Endothelial cell of umbilical vein (primary cell): ENCODE measurements around the gene CIB4. TPM values are rescaled to one million over a fixed set of nuclear protein-coding genes. Genes with fewer than 3 reads are reported as not detected.

Experiments used
- BruUV-seq: library from RNA; stranded (reverse); fragments of 400-500 nt; replicated peaks from 2 replicates; lab custom pipeline; 2021; lab: Mats Ljungman, UMichigan
- CTCF ChIA-PET: fragments of 300-600, 350-600 bp; sonication (Branson Sonifier 250); formaldehyde crosslinking; loops from one replicate; lab custom pipeline; 2021; ENCODE audit warnings: antibody characterized with exemption, inconsistent platforms; lab: Charles Lee
- POLR2A ChIA-PET: fragments of 300-600, 350-600 bp; sonication (Branson Sonifier 250); formaldehyde crosslinking; loops from one replicate; lab custom pipeline; 2021; ENCODE audit warnings: antibody characterized with exemption, inconsistent platforms; lab: Charles Lee
- DNase-seq: peaks from one replicate; pipeline ENCODE4 v3.0.0-alpha.2; 2011; ENCODE audit warnings: low read depth, low spot score
- FAIRE-seq: peaks from 2 replicates; lab custom pipeline; 2011; peaks lifted over from hg19 to GRCh38; lab: Jason Lieb, UNC
- H2AFZ ChIP-seq: 2 replicates; pipeline ENCODE4 v1.6.0; 2012; ENCODE audit warnings: low read depth, low read length, control low read depth, inconsistent platforms
- H3K27ac ChIP-seq: 2 replicates; pipeline ENCODE4 v1.5.1; 2011; ENCODE audit warnings: low read depth, mild to moderate bottlenecking, control low read depth, low read length, moderate library complexity; ENCODE audit not compliant: insufficient read depth
- H3K27me3 ChIP-seq, 2 experiments: 2 replicates each; pipeline versions ENCODE4 v1.6.0 to v1.6.1; 2011; ENCODE audit warnings: low read length in 2 of 2, mixed read lengths in 1 of 2; ENCODE audit not compliant: control insufficient read depth in 2 of 2, insufficient read depth in 2 of 2
- H3K36me3 ChIP-seq, 2 experiments: 2 replicates in 1 of 2; 3 replicates in 1 of 2; pipeline ENCODE4 v1.5.1; 2011; ENCODE audit warnings: low read length in 2 of 2, mild to moderate bottlenecking in 1 of 2, moderate library complexity in 1 of 2; ENCODE audit not compliant: control insufficient read depth in 2 of 2, insufficient read depth in 2 of 2; ENCODE audit errors: extremely low read depth in 1 of 2
- H3K4me1 ChIP-seq: 3 replicates; pipeline ENCODE4 v1.5.1; 2011; ENCODE audit warnings: mild to moderate bottlenecking, low read length; ENCODE audit not compliant: control insufficient read depth, insufficient read depth; ENCODE audit errors: extremely low read depth
- H3K4me2 ChIP-seq: 2 replicates; pipeline ENCODE4 v1.6.1; 2011; ENCODE audit warnings: low read length, control low read depth, mixed read lengths; ENCODE audit not compliant: insufficient read depth
- H3K4me3 ChIP-seq, 3 experiments: fragments of 200-600 bp in 1 of 3; sonication (generic), shearing (Covaris generic) in 1 of 3; replicated peaks in 1 of 3; 2 replicates each; pipeline ENCODE4 v1.5.1; 2011 to 2016; ENCODE audit warnings: control low read depth in 3 of 3, low read length in 3 of 3, mild to moderate bottlenecking in 2 of 3, inconsistent platforms in 1 of 3, low read depth in 1 of 3, moderate library complexity in 1 of 3; ENCODE audit not compliant: insufficient read depth in 1 of 3
- H3K79me2 ChIP-seq: 2 replicates; pipeline ENCODE4 v1.6.0; 2012; ENCODE audit warnings: low read length, inconsistent platforms; ENCODE audit not compliant: control insufficient read depth, insufficient read depth
- H3K9ac ChIP-seq: replicated peaks from 2 replicates; pipeline ENCODE3; 2011; ENCODE audit warnings: low read length, control low read depth; ENCODE audit not compliant: insufficient read depth; ENCODE audit errors: extremely low read depth
- H3K9me1 ChIP-seq: replicated peaks from 3 replicates; pipeline ENCODE4 v1.6.0; 2011; ENCODE audit warnings: mild to moderate bottlenecking, low read length; ENCODE audit not compliant: control insufficient read depth, insufficient read depth; ENCODE audit errors: extremely low read depth
- H3K9me3 ChIP-seq: replicated peaks from 2 replicates; pipeline ENCODE4 v1.5.1; 2012; ENCODE audit warnings: low read length, inconsistent platforms; ENCODE audit not compliant: control insufficient read depth, insufficient read depth
- H4K20me1 ChIP-seq: replicated peaks from 2 replicates; pipeline ENCODE3; 2011; ENCODE audit warnings: mild to moderate bottlenecking, low read length; ENCODE audit not compliant: control insufficient read depth, insufficient read depth; ENCODE audit errors: extremely low read depth
- FOS ChIP-seq: IDR thresholded peaks from 2 replicates; pipeline ENCODE4 v1.6.1; 2011; ENCODE audit warnings: mild to moderate bottlenecking, low read length, moderate library complexity, borderline replicate concordance; ENCODE audit not compliant: insufficient read depth
- dilution Hi-C: fragments of 300-500 bp; cut with MboI; formaldehyde crosslinking; loops from one replicate; pipeline ENCODE4 v1.15.0; 2019; ENCODE audit warnings: low sequenced_read_pairs; ENCODE audit not compliant: extremely low pct_ligation_motif_present
- intact Hi-C: fragments of 100-400 bp; cut with micrococcal nuclease; formaldehyde crosslinking; loops from one replicate; pipeline ENCODE4 v1.10.0; 2022
- polyA plus RNA-seq, 4 experiments: library from polyadenylated mRNA; depleted of rRNA in 3 of 4; stranded (reverse) in 3 of 4; unstranded in 1 of 4; fragments of >200 nt; gene quantifications; 2 replicates each; pipeline versions ENCODE4 v1.2.1 to v1.2.3, GENCODE V29; 2011 to 2012; ENCODE audit warnings: missing spikeins in 1 of 4
- total RNA-seq: library from RNA; stranded (reverse); gene quantifications from 2 replicates; pipeline ENCODE4 v1.2.3, GENCODE V29; 2021
- TF ChIP-seq, protein P1 (sequence below), 2 donors: IDR thresholded peaks; 1 replicate in 1 of 2; 2 replicates in 1 of 2; pipeline ENCODE4 v1.5.1; 2011; ENCODE audit warnings: low read length in 2 of 2, mild to moderate bottlenecking in 2 of 2, moderate library complexity in 2 of 2, control low read depth in 1 of 2, inconsistent platforms in 1 of 2, low read depth in 1 of 2; ENCODE audit not compliant: insufficient read depth in 1 of 2; ENCODE audit errors: extremely low read depth in 1 of 2

The CIB4 gene
- total and polyA plus RNA-seq, 2 donors (not counting 3 experiments of a cell fraction or from before 2014, with no cell fraction given), result not detected

DNA sequence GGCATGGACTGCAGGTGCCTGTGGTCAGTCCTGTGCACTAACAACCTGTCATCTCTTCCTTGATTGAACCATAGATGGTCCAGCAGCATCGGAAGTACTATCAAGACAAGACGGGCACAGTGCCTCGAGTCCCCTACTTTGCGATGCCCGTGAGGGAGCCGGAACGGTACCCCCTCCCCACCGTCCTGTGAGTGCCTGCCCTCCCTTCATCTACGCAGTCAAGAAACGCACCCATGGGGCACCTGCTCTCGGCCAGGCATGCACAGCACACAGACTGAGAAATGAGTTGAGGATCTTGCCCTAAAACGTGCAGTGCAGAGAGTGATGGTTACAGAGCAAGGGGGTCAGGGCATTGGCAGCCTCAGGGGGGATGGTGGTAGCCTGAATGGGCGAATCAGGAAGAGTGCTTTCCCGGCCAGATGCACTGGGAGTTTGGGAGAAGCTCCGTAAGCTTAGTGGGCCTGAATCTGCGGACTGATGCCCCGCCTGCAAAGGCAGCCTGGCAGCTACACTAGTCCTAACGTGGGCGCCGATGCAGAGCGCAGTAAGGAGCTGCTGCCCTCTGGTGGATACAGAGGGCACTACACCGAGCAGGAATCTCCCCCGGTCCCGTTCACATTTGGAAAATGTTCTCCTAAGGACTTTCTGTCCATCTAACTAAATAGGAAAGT lies 63.6 kb downstream of the CIB4 start:
- H3K27me3 ChIP-seq, result peaks cover 0 to 7% of the 10 kb centered on the region in 2 experiments
- no peaks in the 10 kb centered on the region for H3K4me1 ChIP-seq
- no TSS peak for BruUV-seq
- no peak overlapping the region for H3K27ac ChIP-seq
- no peaks in the 10 kb centered on the region for H3K9me1 ChIP-seq
- CTCF ChIA-PET, result interaction anchor here (0.6 to 3.5 kb wide), 46 partner anchors 9 to 725 kb away, joined by 3 to 35 read pairs (median 4); partner anchors contain the start of gene CENPA
- intact Hi-C loops (loop anchor here (1.0 to 5.0 kb wide), 3 partner anchors 45 to 105 kb away; no protein-coding TSS in a partner anchor), dilution Hi-C loops (no loop called here)
- TF ChIP-seq FOS, result no peak
- TF ChIP-seq, protein P1, sequence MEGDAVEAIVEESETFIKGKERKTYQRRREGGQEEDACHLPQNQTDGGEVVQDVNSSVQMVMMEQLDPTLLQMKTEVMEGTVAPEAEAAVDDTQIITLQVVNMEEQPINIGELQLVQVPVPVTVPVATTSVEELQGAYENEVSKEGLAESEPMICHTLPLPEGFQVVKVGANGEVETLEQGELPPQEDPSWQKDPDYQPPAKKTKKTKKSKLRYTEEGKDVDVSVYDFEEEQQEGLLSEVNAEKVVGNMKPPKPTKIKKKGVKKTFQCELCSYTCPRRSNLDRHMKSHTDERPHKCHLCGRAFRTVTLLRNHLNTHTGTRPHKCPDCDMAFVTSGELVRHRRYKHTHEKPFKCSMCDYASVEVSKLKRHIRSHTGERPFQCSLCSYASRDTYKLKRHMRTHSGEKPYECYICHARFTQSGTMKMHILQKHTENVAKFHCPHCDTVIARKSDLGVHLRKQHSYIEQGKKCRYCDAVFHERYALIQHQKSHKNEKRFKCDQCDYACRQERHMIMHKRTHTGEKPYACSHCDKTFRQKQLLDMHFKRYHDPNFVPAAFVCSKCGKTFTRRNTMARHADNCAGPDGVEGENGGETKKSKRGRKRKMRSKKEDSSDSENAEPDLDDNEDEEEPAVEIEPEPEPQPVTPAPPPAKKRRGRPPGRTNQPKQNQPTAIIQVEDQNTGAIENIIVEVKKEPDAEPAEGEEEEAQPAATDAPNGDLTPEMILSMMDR (IDR thresholded peaks at IDR 0.05; ENCODE audit: extremely low read depth in 1 of 2, insufficient read depth in 1 of 2, low read depth in 1 of 2, low read length in 2 of 2), result peak; percentile 95 to 98
- POLR2A ChIA-PET, result no interaction called here
- no peak overlapping the region for H3K4me2 ChIP-seq
- peak; percentile 59 for DNase-seq
- H3K9ac ChIP-seq, result no peak overlapping the region
- no peaks in the 10 kb centered on the region for H3K9me3 ChIP-seq
- FAIRE-seq, result peak; percentile 95
- no peak overlapping the region for H2AFZ ChIP-seq
- H3K4me3 ChIP-seq, result no peak overlapping the region
- H4K20me1 ChIP-seq, result no peaks in the 10 kb centered on the region
- no peaks in the 10 kb centered on the region for H3K79me2 ChIP-seq
- H3K36me3 ChIP-seq, result no peaks in the 10 kb centered on the region
